ENCODE data around the gene TENM4.

The TENM4 gene

GRCh38 chr11:79035881-79036280 lies 404.9 kb downstream of the TENM4 start:
- DNase-seq (ENCODE audit: low read depth in 2 of 2, low spot score in 1 of 2): no peak

GRCh38 chr11:79033833-79034232 lies 407.0 kb downstream of the TENM4 start:
- DNase-seq (ENCODE audit: low read depth in 2 of 2, low spot score in 1 of 2): no peak

GRCh38 chr11:79030448-79030847 lies 410.4 kb downstream of the TENM4 start:
- DNase-seq (ENCODE audit: low read depth in 2 of 2, low spot score in 1 of 2): no peak

- no peak for DNase-seq (ENCODE audit: low read depth in 2 of 2, low spot score in 1 of 2)
Observed at GRCh38 chr11:79028225-79028624, 412.6 kb downstream of the TENM4 start.

- no peak for DNase-seq (ENCODE audit: low read depth in 2 of 2, low spot score in 1 of 2)
Observed at GRCh38 chr11:79026803-79027445, 413.9 kb downstream of the TENM4 start.

- no peak for DNase-seq (ENCODE audit: low read depth in 2 of 2, low spot score in 1 of 2)
Observed at GRCh38 chr11:79025622-79026021, 415.2 kb downstream of the TENM4 start.

- DNase-seq (ENCODE audit: low read depth in 2 of 2, low spot score in 1 of 2): no peak
Observed at GRCh38 chr11:79025097-79025496, 415.7 kb downstream of the TENM4 start.

- DNase-seq (ENCODE audit: low read depth in 2 of 2, low spot score in 1 of 2): no peak
Observed at GRCh38 chr11:79022265-79022664, 418.6 kb downstream of the TENM4 start.

- no peak for DNase-seq (ENCODE audit: low read depth in 2 of 2, low spot score in 1 of 2)
Observed at GRCh38 chr11:79021601-79022000, 419.2 kb downstream of the TENM4 start.

- DNase-seq (ENCODE audit: low read depth in 2 of 2, low spot score in 1 of 2): no peak
Observed at GRCh38 chr11:79019975-79020374, 420.9 kb downstream of the TENM4 start.

- DNase-seq (ENCODE audit: low read depth in 2 of 2, low spot score in 1 of 2): no peak
Observed at GRCh38 chr11:79019277-79019676, 421.6 kb downstream of the TENM4 start.

- no peak for DNase-seq (ENCODE audit: low read depth in 2 of 2, low spot score in 1 of 2)
Observed at GRCh38 chr11:79018371-79018849, 422.4 kb downstream of the TENM4 start.

GRCh38 chr11:79017811-79018210 lies 423.0 kb downstream of the TENM4 start:
- DNase-seq (ENCODE audit: low read depth in 2 of 2, low spot score in 1 of 2): no peak

GRCh38 chr11:79013509-79013908 lies 427.3 kb downstream of the TENM4 start:
- DNase-seq (ENCODE audit: low read depth in 2 of 2, low spot score in 1 of 2): no peak

- DNase-seq (ENCODE audit: low read depth in 2 of 2, low spot score in 1 of 2): no peak
Observed at GRCh38 chr11:79011357-79011756, 429.5 kb downstream of the TENM4 start.

- DNase-seq (ENCODE audit: low read depth in 2 of 2, low spot score in 1 of 2): no peak
Observed at GRCh38 chr11:79007771-79008402, 432.9 kb downstream of the TENM4 start.

GRCh38 chr11:79006854-79007253 lies 434.0 kb downstream of the TENM4 start:
- no peak for DNase-seq (ENCODE audit: low read depth in 2 of 2, low spot score in 1 of 2)

- DNase-seq (ENCODE audit: low read depth in 2 of 2, low spot score in 1 of 2): no peak
Observed at GRCh38 chr11:78996007-78996406, 444.8 kb downstream of the TENM4 start.

GRCh38 chr11:78995171-78995570 lies 445.7 kb downstream of the TENM4 start:
- DNase-seq (ENCODE audit: low read depth in 2 of 2, low spot score in 1 of 2): no peak

GRCh38 chr11:78993802-78994430 lies 446.9 kb downstream of the TENM4 start:
- DNase-seq (ENCODE audit: low read depth in 2 of 2, low spot score in 1 of 2): no peak

GRCh38 chr11:78991681-78992080 lies 449.1 kb downstream of the TENM4 start:
- no peak for DNase-seq (ENCODE audit: low read depth in 2 of 2, low spot score in 1 of 2)

- no peak for DNase-seq (ENCODE audit: low read depth in 2 of 2, low spot score in 1 of 2)
Observed at GRCh38 chr11:78990261-78990660, 450.6 kb downstream of the TENM4 start.

All from stimulated activated CD8-positive, alpha-beta memory T cell treated with anti-CD3 and anti-CD28 coated beads, Interleukin-4, amount 100 ng/mL, for 1 hour (primary cell).